GM18519 (cell line): Measurements from ENCODE around the gene ATP1B3.
"Not testable (repeated sequence)": the region's sequence is repeated elsewhere in the genome, so short reads cannot be mapped to it uniquely, and the experiment has no call there.

Experiments
- ATAC-seq: cut with Tn5 transposase; IDR thresholded peaks from one replicate; pipeline ENCODE4 v1.9.1; 2021; ENCODE audit warnings: mild to moderate bottlenecking, moderate library complexity; ENCODE audit not compliant: unreplicated experiment, low FRiP score

The ATP1B3 gene

GRCh38 chr3:141940194-141940776, 63.8 kb downstream of the ATP1B3 start:
- ATAC-seq = no peak

GRCh38 chr3:141941093-141941492, 64.7 kb downstream of the ATP1B3 start:
- ATAC-seq = no peak

GRCh38 chr3:141942006-141942405, 65.6 kb downstream of the ATP1B3 start:
- no peak for ATAC-seq

GRCh38 chr3:141945726-141946485, 69.5 kb downstream of the ATP1B3 start:
- ATAC-seq = no peak

- ATAC-seq = no peak
These were observed 73.0 kb downstream of the ATP1B3 start for GRCh38 chr3:141949399-141949798.

GRCh38 chr3:141949972-141950371, 73.5 kb downstream of the ATP1B3 start:
- no peak for ATAC-seq

GRCh38 chr3:141950572-141951493, 74.4 kb downstream of the ATP1B3 start:
- ATAC-seq = no peak

- ATAC-seq = no peak
These were observed 76.2 kb downstream of the ATP1B3 start for GRCh38 chr3:141952611-141953010.

- ATAC-seq = no peak
These were observed 78.7 kb downstream of the ATP1B3 start for GRCh38 chr3:141955175-141955574.

GRCh38 chr3:141959589-141960554, 83.4 kb downstream of the ATP1B3 start:
- no peak for ATAC-seq

GRCh38 chr3:141960731-141961130, 84.3 kb downstream of the ATP1B3 start:
- no peak for ATAC-seq

GRCh38 chr3:141963301-141963700, 86.9 kb downstream of the ATP1B3 start:
- ATAC-seq = no peak

- no peak for ATAC-seq
These were observed 89.0 kb downstream of the ATP1B3 start for GRCh38 chr3:141965471-141965870.

- no peak for ATAC-seq
These were observed 93.3 kb downstream of the ATP1B3 start for GRCh38 chr3:141969711-141970110.

GRCh38 chr3:141971571-141971970, 95.1 kb downstream of the ATP1B3 start:
- no peak for ATAC-seq

- ATAC-seq = no peak
These were observed 96.0 kb downstream of the ATP1B3 start for GRCh38 chr3:141972399-141972798.

- ATAC-seq = not testable (repeated sequence)
These were observed 98.3 kb downstream of the ATP1B3 start for GRCh38 chr3:141974777-141975176.
